Putamen (tissue), 1 donor: Measurements from ENCODE around the gene ARV1.
A peak's percentile ranks its signal among the peaks of the same experiment; 100 is the strongest.
"Not testable (repeated sequence)": the region's sequence is repeated elsewhere in the genome, so short reads cannot be mapped to it uniquely, and the experiment has no call there.

Experiments used
- DNase-seq: peaks from one replicate; pipeline ENCODE4 v3.0.0-alpha.2; 2016; ENCODE audit warnings: low spot score

Gene ARV1

GRCh38 chr1:230976825-230977747 is 1.8 kb upstream of the ARV1 start:
- DNase-seq = no peak

GRCh38 chr1:230977761-230978490 is 968 bp upstream of the ARV1 start:
- DNase-seq = peak; percentile 21

DNA sequence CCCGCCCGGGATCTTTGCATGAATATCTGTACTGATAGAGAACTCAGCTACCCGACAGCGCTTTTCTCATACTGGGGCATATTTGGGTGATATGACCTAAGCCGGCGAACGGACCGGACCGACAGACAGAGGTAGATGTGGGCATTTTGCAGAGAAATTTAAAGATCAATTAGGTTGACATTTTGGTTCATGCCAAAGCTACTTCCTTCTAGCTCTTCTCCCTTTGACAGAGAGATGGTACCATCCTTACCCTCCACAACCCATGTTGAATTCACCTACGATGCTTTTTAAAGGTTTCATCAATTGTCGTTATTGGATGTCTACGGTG is 459 bp downstream of the ARV1 start:
- no peak for DNase-seq

- no peak for DNase-seq
Observed at GRCh38 chr1:230979952-230980351, 1.1 kb downstream of the ARV1 start.

GRCh38 chr1:230982696-230983095 is 3.8 kb downstream of the ARV1 start:
- no peak for DNase-seq

DNA sequence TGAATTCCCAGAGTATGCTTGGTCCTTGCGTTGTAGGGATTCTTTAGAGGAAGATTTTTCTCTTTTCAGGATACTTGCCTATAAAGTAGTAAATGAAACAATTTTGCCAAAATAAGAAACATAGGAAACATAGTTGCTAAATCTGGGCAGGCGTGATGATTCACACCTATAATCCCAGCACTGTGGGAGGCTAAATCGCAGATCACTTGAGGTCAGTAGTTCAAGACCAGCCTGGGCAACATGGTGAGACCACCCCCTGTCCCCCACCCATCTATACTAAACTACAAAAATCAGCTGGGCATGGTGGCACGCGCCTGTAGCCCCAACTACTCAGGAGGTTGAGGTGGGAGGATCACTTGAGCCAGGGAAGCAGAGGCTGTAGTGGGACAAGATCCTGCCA is 4.9 kb downstream of the ARV1 start:
- DNase-seq = no peak

DNA sequence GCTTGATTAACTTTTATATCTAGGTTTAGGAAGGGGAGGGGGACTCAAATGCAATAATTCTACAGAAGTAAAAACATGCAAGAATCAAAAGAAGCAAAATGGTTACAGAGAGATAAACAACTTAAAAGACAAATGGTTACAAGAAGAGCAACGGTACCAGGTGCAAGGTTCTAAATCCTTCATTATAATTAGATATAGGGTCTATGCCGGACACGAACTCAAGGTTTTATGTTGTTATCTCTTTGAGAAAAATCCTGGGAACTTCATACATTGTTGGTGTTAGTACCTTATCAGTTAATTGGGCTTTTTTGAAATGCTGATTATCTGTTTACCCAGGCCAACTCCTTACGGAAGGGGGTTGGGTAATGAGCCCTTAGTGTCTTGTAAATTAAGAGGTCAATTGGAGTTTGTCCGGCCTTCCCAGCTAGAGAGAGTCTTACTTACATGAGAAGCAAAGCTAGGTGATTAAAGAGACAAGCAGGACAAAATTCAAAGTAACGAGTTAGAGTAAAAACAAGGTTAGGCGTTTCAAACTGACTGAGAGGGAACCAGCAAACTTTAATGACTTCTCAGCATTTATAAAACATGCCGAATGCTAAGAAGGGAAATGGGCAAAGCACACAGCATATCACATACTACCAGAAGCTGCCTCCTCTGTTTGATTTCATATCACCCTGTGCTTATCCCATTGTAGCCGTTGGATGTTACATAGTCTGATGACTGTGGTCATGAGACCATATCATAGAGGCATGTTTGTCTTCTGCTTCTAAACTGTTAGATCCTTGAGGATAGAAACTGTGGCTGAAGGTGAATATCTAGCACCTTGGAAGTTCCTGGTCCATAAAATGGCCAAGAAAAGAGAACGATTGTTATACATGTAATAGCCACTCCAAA is 6.0 kb downstream of the ARV1 start:
- DNase-seq = not testable (repeated sequence)

DNA sequence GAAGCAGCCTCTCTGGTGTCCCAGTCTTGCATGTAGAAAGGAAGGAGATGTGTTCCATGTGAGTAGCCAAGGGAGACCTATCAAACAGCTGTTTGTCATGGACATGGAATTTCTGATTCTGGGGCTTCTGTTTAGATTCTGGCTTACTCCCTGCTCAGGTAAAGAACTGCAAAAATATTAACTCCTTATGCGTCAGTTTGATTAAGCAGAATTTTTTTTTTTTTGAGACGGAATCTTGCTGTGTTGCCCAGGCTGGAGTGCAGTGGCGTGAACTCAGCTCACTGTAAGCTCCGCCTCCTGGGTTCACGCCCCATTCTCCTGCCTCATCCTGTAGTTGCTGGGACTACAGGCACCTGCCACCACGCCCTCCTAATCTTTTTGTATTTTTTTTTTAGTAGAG is 6.8 kb downstream of the ARV1 start:
- no peak for DNase-seq

GRCh38 chr1:230986976-230987375 is 8.1 kb downstream of the ARV1 start:
- DNase-seq = no peak

DNA sequence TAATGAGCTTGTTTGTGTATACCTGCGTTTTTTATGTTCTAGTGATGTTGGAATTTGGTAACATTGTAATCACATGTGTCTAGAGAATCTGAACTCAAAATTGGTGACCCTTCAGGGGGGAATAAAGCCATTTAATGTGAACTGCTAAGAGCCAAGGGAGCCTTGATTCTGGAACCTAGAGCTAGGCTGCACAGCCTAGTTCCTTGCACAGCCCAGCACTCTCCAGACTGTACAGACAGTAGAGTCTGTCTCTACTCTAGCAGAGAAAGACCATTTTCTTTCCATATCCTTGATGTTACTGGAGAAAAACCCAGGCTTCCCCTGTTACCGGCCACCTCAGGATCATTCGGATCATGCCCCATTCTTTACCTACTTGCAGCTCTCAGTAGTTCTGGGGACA is 8.6 kb downstream of the ARV1 start:
- no peak for DNase-seq

GRCh38 chr1:230992100-230992774 is 13.3 kb downstream of the ARV1 start:
- no peak for DNase-seq

- no peak for DNase-seq
Observed at GRCh38 chr1:230994860-230995259, 16.0 kb downstream of the ARV1 start.

DNA sequence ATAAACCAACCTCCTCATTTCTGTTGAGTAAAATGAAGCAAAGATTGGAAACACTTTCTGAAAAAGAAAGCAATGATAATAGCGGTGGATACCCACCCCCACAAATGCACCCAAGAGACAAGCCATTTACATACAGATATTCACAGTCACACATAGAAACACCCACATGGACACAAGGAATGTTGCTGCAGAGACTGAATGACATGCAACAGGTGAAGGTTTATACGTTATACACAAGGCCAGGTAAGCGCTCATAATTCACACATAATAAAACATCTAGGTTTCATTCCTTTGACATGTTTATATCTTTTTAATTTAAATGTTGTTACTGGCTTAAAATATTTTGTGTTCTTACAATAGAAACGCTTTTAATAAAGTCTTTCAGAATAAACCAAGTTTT is 21.3 kb downstream of the ARV1 start:
- no peak for DNase-seq

DNA sequence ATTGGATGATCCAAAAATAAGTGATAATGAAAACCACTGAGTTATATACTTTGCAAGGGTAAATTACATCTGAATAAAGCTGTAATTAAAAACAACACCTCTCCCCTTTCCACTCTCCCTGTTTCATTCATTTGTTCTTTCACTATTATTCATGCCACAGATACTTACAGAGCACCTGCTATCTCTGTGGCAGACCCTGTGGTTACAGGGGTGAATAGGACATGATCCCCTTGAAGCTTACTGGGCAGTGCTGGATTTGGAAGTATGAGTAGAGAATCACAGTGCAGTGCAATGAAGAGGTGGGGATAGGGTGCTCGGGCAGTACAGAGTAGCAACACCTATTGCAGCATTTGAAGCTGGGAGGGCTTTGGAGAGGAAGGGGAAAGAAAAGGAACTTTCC is 21.7 kb downstream of the ARV1 start:
- DNase-seq = no peak

DNA sequence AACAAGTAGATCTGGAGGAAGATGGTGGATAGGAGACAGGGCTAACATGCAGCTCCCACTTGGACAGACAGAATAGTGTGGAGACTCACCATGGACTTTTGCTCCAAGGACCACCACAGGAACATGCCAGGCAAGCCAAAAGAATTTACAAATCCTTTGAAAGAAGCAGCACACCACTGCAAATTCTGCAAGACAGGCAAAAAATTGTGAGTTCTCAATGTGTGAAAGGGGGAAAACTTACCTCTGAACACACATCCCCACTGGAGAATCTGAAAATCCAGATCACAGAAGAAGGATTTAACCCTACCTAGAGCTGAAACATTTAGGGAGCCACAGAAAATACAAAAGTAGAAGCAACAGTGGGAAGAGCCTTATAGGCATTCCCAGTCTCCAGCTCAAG is 23.0 kb downstream of the ARV1 start:
- no peak for DNase-seq

- DNase-seq = not testable (repeated sequence)
Observed at GRCh38 chr1:231007535-231007934, 28.6 kb downstream of the ARV1 start.

DNA sequence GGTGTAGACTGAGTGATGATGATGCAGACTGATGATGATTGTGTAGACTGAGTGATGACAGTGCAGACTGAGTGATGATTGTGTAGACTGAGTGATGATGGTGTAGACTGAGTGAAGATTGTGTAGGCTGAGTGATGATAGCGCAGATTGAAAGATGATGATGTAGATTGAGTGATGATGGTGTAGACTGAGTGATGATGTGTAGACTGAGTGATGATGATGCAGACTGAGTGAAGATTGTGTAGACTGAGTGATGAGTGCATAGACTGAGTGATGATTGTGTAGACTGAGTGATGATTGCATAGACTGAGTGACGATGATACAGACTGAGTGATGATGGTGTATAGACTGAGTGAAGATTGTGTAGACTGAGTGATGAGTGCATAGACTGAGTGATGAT is 32.5 kb downstream of the ARV1 start:
- DNase-seq = no peak

DNA sequence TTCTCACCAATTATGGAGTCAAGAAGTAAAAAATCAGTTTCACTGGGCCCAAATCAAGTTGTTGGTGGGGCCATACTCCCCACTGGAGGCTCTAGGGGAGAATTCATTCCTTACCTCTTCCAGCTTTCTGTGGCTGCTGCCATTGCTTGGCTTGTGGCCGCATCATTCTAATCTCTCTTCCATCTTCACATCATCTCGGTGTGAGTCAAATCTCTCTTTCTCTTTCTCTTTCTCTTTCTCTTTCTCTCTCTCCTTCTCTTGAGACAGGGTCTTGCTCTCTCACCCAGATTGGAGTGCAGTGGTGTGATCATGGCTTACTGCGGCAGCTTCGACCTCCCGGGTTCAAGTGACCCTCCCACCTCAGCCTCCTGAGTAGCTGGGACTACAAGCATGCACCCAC is 33.1 kb downstream of the ARV1 start:
- no peak for DNase-seq

- DNase-seq = no peak
Observed at GRCh38 chr1:231013391-231014015, 34.6 kb downstream of the ARV1 start.

- DNase-seq = no peak
Observed at GRCh38 chr1:231016234-231016633, 37.3 kb downstream of the ARV1 start.

GRCh38 chr1:231016966-231017365 is 38.1 kb downstream of the ARV1 start:
- DNase-seq = no peak
